ENCODE measurements around the gene GALNT9.

GALNT9 gene

DNA sequence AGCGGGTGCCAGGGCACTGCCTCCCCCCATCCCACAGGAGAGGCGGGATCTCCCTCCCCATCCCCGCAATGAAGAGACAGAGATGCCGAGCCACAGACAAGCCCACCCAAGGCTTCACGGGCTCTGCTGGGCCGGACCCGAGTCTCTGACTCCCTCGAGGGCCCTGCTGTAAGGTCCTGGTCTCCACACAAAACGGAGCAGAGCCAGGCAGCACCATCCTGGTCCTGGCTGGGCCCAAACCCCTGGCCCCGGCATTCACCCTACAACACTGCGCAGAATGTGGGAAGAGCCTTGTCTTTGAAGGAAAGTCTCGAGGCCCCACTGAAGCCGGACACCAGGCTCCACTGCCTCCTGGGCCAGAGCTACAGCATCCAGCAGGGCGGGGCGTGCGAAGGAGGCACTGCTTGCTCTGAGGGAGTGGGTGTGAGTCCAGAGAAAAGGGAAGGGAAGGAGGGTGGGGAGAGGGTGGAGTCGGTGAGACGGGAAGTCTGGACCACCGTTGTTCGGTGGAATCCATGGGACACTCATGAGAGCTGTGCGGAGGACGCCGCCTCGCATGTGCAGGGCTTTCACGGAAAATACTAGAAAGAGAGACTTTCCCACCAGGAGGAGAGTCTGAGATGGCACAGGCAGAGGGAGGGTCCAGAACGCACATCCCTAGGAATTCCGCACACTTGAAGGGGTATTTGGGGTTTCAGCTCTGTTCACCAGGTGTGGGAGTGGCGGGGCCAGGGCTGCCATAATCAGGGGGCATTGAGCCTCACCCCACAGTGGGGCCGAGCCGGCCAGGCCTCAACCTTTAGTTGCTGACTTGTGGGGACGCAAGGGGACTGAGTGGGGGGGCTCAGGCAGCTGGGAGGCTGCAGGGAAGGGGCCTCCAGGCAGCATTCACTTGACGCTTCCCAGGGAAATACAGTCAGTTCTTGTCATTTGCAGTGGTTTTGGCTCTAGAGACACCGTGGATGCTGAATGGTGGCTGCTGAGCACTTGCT, 36.8 kb downstream of the GALNT9 start:
- DNase-seq, result no peak

GRCh38 chr12:132291402-132292175, 37.8 kb downstream of the GALNT9 start:
- DNase-seq, result no peak

GRCh38 chr12:132290203-132290540, 39.2 kb downstream of the GALNT9 start:
- DNase-seq, result no peak

DNA sequence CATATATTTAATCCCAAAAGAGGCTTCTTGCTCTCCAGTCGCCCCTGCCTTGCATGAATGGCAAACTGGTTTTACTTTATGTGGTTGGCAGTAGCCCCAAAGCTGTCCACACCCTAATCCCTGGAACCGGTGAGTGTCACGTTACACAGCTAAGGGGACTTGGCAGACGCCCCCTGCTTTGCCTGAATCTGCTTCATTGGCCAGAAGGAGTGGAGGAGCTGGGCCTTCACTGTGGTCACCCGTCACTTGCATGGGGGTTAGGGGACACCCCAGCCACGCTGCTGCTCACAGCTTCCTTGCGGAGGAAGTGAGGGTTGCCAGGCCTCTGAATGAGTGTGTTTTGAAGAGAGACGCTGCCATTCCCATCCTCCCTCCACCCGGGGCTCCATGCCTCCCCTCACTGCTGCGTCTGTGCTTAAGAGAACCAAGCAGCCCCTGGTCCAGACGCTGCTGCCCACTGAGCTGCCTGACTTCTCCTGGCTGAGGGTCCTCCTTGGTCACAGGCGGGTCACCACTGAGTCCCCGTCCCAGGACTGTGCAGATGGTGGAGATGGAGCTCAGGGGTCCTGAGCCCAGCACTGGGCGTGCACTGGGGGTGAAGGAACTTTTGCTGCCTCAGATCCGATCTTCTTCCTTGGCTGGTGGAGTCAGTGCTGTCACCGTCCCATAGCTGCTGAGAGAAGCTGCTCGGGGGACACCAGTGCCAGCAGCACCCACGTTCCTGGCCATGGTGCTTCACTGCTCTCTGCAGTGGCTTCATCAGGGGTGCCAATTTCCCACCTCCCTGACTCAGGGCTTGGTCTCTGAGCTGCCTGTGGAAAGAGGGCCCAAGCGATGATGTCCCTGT, 39.8 kb downstream of the GALNT9 start:
- DNase-seq, result no peak

GRCh38 chr12:132288516-132289215, 40.7 kb downstream of the GALNT9 start:
- DNase-seq, result no peak

DNA sequence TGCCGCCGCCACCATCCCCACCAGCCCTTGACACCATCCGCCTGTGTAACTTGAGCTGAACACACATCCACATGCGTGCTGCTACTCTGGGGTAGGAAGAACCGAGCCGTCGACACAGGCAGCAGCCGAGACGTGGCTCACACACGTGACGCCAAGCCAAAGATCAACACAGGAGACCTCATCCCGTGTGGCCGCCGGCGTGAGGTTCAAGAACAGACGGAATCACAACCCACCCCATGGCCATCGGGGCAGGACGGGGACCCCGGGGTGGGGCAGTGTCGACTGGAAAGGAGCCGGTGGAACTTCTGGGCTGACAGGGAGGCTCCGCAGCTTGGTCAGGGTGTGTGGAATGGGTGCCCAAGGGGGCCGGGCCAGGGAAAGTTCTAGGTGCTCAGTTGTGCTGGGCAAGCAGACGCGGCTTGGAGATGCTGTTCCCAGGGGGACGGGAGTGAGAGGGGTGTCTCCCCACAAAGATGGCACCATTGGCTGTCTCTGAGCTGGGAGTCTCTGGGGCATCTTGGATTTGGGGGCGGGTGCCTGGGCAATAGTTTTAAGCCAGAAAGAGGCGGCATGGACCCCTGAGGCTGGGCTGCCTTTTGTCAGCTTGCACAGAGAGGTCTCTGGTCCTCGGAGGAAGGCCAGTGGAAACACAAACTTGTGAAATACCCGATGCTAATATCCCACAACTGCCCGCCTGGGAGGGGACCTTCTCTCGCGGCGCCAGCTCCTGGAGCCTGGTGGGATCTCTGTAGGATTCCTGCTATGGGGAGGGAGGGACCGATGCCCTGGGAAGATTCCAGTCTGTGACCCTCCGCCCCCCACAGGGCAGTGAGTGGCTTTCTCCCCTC, 41.8 kb downstream of the GALNT9 start:
- no peak for DNase-seq

GRCh38 chr12:132286912-132287311, 42.5 kb downstream of the GALNT9 start:
- DNase-seq, result no peak

DNA sequence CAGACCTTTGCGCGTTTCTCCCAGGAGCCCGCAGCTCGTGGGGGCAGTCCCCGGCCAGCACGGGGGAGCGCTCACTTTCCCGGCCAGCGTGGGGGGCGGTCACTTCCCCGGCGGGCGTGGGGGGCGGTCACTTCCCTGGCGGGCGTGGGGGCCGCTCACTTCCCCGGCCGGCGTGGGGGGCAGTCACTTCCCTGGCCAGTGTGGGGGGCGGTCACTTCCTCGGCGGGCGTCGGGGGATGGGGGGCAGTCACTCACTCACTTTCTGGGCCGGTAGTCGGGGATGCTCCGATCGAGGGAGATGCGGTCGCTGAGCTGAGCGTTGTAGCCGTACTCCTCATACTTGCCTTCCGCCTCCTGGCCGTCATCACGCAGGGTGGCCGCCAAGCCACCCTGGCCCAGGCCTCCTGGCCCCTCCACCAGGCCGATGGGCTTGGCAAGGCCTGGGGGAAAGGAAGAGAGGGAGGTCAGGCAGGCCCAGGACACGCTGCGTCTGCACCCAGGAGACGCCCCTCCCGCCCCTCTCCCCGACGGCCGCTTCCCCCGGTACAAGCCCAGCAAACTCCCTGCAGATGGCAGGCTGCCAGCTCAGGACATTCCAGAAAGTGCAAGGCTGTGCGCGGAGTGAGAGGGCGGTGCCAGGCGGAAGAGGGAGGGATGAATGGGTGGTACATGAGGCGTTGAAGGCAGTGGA, 43.3 kb downstream of the GALNT9 start:
- DNase-seq, result no peak

DNA sequence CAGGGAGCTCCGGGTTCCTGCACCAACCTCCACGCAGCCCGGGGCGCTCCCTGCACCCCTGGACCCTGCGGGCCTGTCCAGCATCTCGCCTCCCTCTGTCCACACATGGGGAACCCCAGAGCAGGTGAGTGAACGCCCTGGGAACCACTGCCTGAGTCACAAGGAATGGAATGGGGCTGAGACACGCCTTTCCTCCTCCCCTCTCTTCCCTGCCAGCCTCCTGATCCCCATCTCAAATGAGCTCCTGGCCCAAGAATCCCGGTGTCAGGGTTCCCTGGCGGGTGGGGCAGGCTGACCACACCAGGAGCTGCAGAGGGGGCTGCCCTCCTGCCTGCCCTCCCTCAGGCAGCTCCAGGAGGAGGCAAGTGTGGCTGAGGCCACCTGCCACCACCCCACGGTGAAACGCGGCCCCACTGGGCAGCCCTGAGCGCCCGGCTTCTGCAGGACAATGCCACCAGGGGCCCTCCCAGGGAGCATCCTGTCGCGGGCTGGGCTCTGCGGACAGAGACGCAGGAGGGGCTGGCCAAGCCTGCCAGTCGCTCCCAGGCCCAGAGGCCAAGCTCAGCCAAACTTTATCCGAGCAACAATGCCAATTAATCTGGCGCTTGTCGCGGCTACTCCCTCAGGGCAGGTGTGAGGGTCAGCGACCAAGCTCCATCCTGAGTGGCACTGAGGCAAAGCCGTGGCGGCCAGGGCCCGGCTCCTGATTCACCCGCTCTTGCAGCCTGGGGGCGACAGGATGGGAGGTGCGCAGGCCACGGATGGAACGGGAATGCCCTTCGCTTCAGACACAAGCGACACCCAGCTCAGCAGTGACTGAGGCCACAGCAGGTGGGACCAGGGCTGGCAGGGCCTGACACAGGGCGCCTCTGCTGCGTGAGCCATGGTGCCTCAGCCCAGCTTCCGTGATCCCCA, 44.3 kb downstream of the GALNT9 start:
- DNase-seq, result no peak

DNA sequence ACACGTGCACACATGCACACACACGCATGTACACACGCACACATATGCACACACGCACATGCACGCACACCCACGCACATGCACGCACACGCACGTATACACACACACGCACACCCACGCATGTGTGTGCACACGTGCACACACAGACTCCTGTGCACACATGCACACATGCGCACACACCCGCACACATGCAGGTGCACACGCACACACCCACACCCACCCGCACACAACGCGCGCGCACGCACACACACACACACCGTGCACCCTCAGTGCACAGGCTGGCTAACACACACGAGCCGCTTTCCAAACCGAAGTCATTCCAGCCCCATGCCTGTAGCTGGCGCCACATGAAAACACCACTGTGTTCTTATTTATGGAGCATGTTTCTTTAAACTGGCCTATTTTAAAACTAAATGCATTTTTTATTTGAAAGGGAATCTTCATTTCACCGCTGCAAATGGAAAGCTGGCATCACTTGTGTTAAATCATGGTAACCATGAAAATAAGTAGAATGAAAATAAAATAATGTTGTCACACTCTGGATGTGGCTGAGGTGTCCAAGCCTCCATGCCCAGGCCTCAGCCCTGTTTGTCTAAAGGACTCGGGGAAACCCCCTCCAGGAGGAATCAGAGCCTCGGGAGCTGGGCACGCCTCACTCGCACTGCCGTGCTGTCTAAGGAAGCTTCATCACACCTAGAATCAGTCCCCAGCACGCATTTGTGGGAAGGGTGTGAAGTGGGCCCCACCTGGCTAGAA, 45.1 kb downstream of the GALNT9 start:
- DNase-seq, result no peak

GRCh38 chr12:132282950-132283771, 46.2 kb downstream of the GALNT9 start:
- DNase-seq, result no peak

DNA sequence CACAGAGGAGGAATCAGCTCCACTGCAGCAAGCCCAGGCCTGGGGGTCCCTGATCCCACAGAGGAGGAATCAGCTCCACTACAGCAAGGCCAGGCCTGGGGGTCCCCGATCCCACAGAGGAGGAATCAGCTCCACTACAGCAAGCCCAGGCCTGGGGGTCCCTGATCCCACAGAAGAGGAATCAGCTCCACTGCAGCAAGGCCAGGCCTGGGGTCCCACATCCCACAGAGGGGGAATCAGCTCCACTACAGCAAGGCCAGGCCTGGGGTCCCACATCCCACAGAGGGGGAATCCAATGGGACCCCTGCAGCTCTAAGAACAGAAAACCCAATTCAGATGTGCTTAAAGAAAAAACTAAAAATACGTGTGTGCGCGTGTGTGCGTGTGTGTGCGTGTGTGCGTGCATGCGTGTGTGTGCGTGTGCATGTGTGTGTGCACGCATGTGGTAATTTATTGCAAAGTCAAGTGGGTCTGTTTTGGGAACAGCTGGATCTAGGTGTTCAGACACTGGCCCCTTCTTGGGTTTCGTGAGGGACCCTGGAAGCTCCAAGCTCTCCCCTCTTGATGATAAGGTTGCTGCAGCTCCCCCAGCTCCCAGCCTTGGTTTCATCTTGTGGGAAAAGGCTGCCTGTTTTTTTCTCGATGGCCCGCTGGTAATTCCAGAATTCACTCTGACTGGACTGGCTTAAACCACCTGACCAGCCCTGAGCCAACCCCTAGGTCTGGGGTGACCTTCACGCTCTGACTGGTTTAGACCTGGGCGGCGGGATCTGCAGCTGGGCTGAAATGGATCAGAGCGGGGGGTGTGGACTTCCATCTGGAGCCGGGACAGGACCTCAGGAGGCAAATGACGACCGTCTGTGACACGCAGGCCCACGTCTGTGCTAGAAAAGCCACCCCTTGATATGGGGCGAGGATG, 47.1 kb downstream of the GALNT9 start:
- DNase-seq, result no peak

- no peak for DNase-seq
Measured at GRCh38 chr12:132281038-132281437, 48.4 kb downstream of the GALNT9 start.

DNA sequence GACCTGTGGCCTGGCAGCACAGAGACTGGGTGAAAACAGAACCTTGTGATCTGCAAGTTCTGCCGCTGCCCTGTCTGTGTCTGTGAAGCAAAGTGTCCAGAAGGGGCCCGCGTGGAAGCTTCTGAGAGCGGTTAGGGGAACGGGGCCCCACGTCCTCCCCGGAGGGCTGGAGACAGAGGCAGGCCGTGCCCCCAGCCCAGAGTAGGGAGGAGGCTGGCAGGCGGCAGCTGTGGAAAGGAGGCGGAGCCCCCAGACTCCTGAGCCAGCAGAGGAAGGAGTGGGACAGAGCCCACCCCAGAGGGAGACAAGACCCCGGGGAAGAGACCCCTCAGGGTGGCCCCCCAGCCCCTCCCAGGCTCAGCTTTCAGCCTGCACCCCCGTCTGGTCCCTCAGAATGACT, 49.0 kb downstream of the GALNT9 start:
- no peak for DNase-seq

DNA sequence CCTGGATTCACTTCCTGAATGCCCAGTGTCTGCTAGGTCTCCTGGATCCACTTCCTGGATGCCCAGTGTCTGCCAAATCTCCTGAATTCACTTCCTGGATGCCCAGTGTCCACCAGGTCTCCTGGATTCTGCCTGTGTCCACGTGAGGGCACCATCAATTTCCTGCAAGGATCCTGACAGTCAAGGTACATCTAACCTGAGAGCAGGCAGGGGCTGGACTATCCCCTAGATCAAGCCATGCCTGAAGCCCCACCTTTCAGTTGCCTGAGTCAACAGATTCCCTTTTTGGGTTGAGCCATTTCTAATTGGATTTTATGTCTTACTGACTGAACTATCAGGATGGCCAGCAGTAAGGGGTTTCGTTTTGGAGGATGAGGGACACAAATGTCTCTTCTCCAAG, 49.5 kb downstream of the GALNT9 start:
- DNase-seq, result no peak

DNA sequence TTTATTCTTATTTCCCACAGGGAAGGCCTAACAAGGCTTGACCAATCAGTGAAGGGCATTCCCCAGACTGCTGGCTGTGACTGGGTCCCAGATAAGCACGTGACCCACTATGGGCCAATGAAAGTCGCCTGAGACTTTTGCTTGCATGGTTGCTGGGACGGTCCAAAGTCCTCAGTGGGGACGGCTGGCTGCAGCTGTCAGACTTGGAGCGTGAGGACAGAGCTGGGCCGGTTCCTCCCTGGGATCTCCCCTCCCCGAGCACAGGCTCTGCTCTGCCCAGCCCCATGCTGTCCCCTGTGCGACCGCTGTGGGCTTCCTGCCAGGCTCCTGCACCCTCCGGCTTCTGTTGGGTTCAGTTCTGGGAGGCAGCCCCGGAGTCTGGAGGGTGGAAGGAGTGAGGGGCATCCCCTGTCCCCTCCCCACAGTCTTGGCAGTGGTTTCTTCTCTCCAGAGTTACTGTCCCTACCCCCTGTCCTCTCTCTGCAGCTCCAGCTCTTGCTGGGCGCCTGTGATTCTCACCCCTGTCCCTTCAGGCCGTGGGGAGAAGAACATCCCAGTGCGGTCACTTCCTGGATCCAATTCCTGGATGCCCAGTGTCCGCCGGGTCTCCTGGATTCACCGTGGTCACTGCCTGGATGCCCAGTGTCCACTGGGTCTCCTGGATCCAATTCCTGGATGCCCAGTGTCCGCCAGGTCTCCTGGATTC, 50.1 kb downstream of the GALNT9 start:
- no peak for DNase-seq

All from NCI-H1436 (cell line).